Common myeloid progenitor, CD34-positive (primary cell): ENCODE data around the gene ARL4A. TPM values are rescaled to one million over a fixed set of nuclear protein-coding genes. Genes with fewer than 3 reads are reported as not detected.

Experiments used
- CTCF ChIA-PET: fragments of 350-600 bp; sonication (Branson Sonifier 250); formaldehyde crosslinking; loops from one replicate; lab custom pipeline; 2021; ENCODE audit warnings: antibody characterized with exemption; lab: Charles Lee
- POLR2A ChIA-PET: fragments of 350-600 bp; sonication (Branson Sonifier 250); formaldehyde crosslinking; loops from one replicate; lab custom pipeline; 2021; ENCODE audit warnings: antibody characterized with exemption; lab: Charles Lee
- DNase-seq, 3 donors: peaks; one replicate each; pipeline versions ENCODE4 v3.0.0 to v3.0.0-alpha.2; 2013
- H3K27ac ChIP-seq, 2 experiments: 1 replicate in 1 of 2; 2 replicates in 1 of 2; pipeline ENCODE4 v1.7.0; 2013; ENCODE audit warnings: inconsistent platforms in 2 of 2, low read length in 2 of 2, mild to moderate bottlenecking in 2 of 2, low read depth in 1 of 2, moderate library complexity in 1 of 2; ENCODE audit not compliant: severe bottlenecking in 2 of 2, insufficient read depth in 1 of 2, poor library complexity in 1 of 2
- H3K27me3 ChIP-seq, 5 experiments: replicated peaks in 2 of 5; 1 replicate in 3 of 5; 2 replicates in 2 of 5; pipeline versions ENCODE4 v1.6.1 to v1.7.0; 2013; ENCODE audit warnings: low read length in 4 of 5, mild to moderate bottlenecking in 2 of 5, moderate library complexity in 2 of 5, inconsistent platforms in 1 of 5; ENCODE audit not compliant: insufficient read depth in 5 of 5, control insufficient read depth in 4 of 5
- H3K36me3 ChIP-seq, 4 experiments: 1 replicate in 2 of 4; 2 replicates in 2 of 4; pipeline versions ENCODE4 v1.6.1 to v1.7.0; 2013; ENCODE audit warnings: low read length in 3 of 4, control low read depth in 1 of 4, mild to moderate bottlenecking in 1 of 4; ENCODE audit not compliant: control insufficient read depth in 4 of 4, insufficient read depth in 4 of 4
- H3K4me1 ChIP-seq, 4 experiments: 1 replicate in 3 of 4; 2 replicates in 1 of 4; pipeline versions ENCODE4 v1.6.1 to v1.7.1; 2013; ENCODE audit warnings: low read length in 3 of 4, mild to moderate bottlenecking in 3 of 4, control low read depth in 1 of 4, inconsistent platforms in 1 of 4, moderate library complexity in 1 of 4; ENCODE audit not compliant: control insufficient read depth in 4 of 4, insufficient read depth in 4 of 4; ENCODE audit errors: control extremely low read depth in 1 of 4
- H3K4me3 ChIP-seq, 7 experiments: 1 replicate in 4 of 7; 2 replicates in 3 of 7; pipeline versions ENCODE4 v1.5.1 to v1.7.0; 2013; ENCODE audit warnings: mild to moderate bottlenecking in 7 of 7, low read length in 6 of 7, moderate library complexity in 6 of 7, inconsistent platforms in 2 of 7, low read depth in 2 of 7, control low read depth in 1 of 7; ENCODE audit not compliant: insufficient read depth in 4 of 7, control insufficient read depth in 1 of 7; ENCODE audit errors: extremely low read depth in 1 of 7
- H3K9me3 ChIP-seq, 5 experiments: 1 replicate in 4 of 5; 2 replicates in 1 of 5; pipeline versions ENCODE4 v1.6.1 to v1.7.1; 2013; ENCODE audit warnings: low read length in 4 of 5, mild to moderate bottlenecking in 2 of 5, inconsistent platforms in 1 of 5, low read depth in 1 of 5, moderate library complexity in 1 of 5; ENCODE audit not compliant: control insufficient read depth in 4 of 5, insufficient read depth in 2 of 5; ENCODE audit errors: control extremely low read depth in 1 of 5
- WGBS: methylation state at CpG from one replicate; pipeline ENCODE4 v1.1.5; 2013; ENCODE audit not compliant: insufficient coverage; 5-methylcytosine and 5-hydroxymethylcytosine counted together
- polyA plus RNA-seq: library from polyadenylated mRNA; unstranded; fragments of 120-200 nt; gene quantifications from one replicate; pipeline ENCODE4 v1.2.1, GENCODE V29; 2013

The ARL4A gene, protein sequence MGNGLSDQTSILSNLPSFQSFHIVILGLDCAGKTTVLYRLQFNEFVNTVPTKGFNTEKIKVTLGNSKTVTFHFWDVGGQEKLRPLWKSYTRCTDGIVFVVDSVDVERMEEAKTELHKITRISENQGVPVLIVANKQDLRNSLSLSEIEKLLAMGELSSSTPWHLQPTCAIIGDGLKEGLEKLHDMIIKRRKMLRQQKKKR
- 58.0 TPM for polyA plus RNA-seq

DNA sequence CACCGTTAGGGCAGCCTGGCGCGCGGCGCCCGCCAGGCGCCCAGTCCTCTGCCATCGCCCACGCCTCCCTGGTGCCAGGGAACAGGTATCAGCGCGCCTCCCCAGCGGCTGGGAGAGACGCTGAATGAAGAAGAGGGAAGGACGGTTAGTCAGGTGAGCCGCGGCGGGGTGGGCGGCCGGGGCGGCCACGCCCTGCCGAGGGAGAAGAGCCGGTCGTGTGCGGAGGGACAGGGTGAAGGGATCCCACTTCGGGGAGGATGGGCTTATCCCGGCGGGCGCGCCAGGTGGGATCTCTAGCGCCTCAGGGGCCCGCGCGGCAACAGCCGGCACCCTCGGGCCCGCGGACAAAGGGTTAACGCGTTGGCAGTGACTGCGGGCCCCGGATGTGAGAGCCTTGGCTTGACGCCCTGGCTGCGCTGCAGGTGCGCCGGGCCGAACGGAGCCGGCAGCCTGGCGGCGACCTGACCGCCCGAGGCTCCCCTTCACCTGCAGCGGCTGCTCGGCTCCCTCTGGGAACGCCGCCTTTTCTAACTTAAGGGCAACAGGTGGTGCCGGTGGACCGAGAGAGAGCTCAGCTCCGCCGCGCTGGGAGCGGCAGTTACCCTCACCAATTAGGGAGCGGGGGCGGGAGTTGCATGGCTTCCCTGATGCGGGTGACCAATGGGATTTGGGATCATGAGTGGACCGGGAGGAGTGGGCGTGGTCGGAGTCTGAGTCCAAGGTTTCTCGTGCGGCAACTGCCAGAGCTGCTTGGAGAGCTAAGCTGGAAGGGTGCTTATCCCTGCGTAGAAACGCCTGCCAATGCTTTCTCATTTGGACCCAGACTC lies at the start of gene ARL4A:
Gene ARL4A (plus strand): TSS at position 743 of the 827 bp plus-strand sequence. CDS start 622 bp downstream, outside the sequence.
- Histone ChIP-seq H3K4me1 (peaks cover 3 to 31% (median 10%) of the 10 kb centered on the region in 4 experiments), H3K9me3 (no peaks in the 10 kb centered on the region), H3K27me3 (no peaks in the 10 kb centered on the region), H3K36me3 (no peaks in the 10 kb centered on the region), H3K4me3 (peak within 1 kb of the TSS; percentile 72 to 98 (median 90)), H3K27ac (peak within 1 kb of the TSS; percentile 86 to 96)
- WGBS: under 1% methylated on average over 65 of the region's 73 CpGs
- DNase-seq: peak; percentile 97 to 98 (median 97)
- ChIA-PET CTCF (interaction anchor here (0.8 to 8.4 kb wide), 21 partner anchors 8 to 581 kb away, joined by 3 to 65 read pairs (median 3); no protein-coding TSS in a partner anchor), POLR2A (interaction anchor here (0.6 to 1.0 kb wide), 4 partner anchors 23 to 464 kb away, joined by 3 to 4 read pairs (median 3); no protein-coding TSS in a partner anchor)

- 36% methylated on average over 2 of the region's 4 CpGs for WGBS
- Histone ChIP-seq H3K27ac (peak overlapping the region in 1 of 2 experiments; percentile 60), H3K27me3 (no peaks in the 10 kb centered on the region), H3K9me3 (no peaks in the 10 kb centered on the region), H3K4me3 (peak overlapping the region in 4 of 7 experiments; percentile 2 to 72 (median 58)), H3K36me3 (no peaks in the 10 kb centered on the region), H3K4me1 (peaks cover 7 to 22% (median 10%) of the 10 kb centered on the region in 4 experiments)
- ChIA-PET POLR2A (no interaction called here), CTCF (interaction anchor here (0.7 to 1.9 kb wide), 12 partner anchors 9 to 636 kb away, joined by 3 to 16 read pairs (median 4); no protein-coding TSS in a partner anchor)
- DNase-seq: peak; percentile 55 to 84 (median 78)
Observed at GRCh38 chr7:12637819-12638592, 49.4 kb upstream of the ARL4A start.

DNA sequence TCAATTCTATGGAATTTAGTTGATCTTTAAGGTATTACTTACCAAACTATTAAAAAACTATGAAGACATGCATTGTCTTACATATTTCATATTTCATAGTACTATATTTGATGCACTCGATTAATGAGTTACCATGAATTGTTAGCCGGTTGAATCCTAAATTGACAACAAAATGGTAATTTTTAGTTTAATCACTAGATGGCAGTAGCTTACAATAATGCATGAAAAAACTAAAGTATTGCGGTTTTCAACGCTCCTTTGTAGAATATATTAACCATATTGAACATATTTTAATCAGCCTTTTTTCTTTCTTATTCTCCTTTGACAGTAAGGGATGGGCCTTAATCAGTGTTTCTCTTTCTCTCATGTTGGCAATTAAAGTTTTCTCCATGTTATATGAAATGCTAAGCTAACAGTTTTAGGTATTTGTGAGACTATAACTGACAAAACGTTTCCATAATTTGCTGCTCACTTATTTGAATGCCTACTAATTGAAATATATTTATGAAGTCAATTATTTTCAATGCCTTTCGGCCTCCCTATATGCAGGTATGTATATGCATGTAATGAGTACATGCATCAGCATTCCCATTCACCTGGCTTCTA lies 48.5 kb upstream of the ARL4A start:
- CTCF ChIA-PET: interaction anchor here (0.7 to 1.9 kb wide), 10 partner anchors 9 to 635 kb away, joined by 3 to 16 read pairs (median 5); no protein-coding TSS in a partner anchor
- POLR2A ChIA-PET: no interaction called here
- no CpG with 5 or more reads among the region's 6 CpGs for WGBS

GRCh38 chr7:12640299-12641096 lies 46.9 kb upstream of the ARL4A start:
- Histone ChIP-seq H3K27me3 (no peaks in the 10 kb centered on the region), H3K9me3 (no peaks in the 10 kb centered on the region), H3K4me3 (no peak overlapping the region), H3K36me3 (no peaks in the 10 kb centered on the region), H3K27ac (no peak overlapping the region), H3K4me1 (peaks cover 7 to 24% (median 9%) of the 10 kb centered on the region in 4 experiments)
- POLR2A ChIA-PET: no interaction called here
- CTCF ChIA-PET: interaction anchor here (0.6 to 1.5 kb wide), 3 partner anchors 46 to 622 kb away, joined by 3 to 4 read pairs (median 4); no protein-coding TSS in a partner anchor
- 98% methylated on average over 6 of the region's 7 CpGs for WGBS
- DNase-seq: no peak

More for the DNA sequence above, 48.5 kb upstream of the ARL4A start:
- Histone ChIP-seq H3K27ac (no peak overlapping the region), H3K9me3 (no peaks in the 10 kb centered on the region), H3K36me3 (no peaks in the 10 kb centered on the region), H3K4me1 (peaks cover 7 to 25% (median 9%) of the 10 kb centered on the region in 4 experiments), H3K27me3 (no peaks in the 10 kb centered on the region), H3K4me3 (peak overlapping the region in 2 of 7 experiments; percentile 71 to 72)
- DNase-seq: peak; percentile 54 to 75 (median 72)

- 97% methylated on average over 2 of the region's 3 CpGs for WGBS
- POLR2A ChIA-PET: no interaction called here
Observed at GRCh38 chr7:12641196-12641595, 46.2 kb upstream of the ARL4A start.

DNA sequence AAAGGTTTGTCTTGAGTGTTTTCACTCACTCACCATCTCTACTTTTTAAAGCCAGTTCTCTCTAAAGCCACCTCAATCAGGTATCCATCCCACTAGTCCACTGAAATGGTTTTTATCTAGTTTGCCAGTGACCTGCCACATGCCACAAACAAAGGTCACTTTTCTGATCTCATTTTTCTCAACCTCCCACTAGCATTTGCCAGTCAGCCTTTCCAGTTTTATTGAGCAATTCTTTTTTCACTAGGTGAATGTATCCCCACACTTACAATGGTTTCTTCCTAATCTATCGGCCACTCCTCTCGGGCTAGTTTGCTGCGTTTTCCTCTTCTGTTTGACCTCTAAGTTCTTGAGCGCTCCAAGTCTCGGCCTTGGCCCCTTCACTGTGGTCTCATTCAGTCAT lies 44.9 kb upstream of the ARL4A start:
- CTCF ChIA-PET: no interaction called here

More at GRCh38 chr7:12641196-12641595, 46.2 kb upstream of the ARL4A start:
- peaks cover 4 to 21% (median 9%) of the 10 kb centered on the region in 4 experiments for H3K4me1 ChIP-seq
- no peaks in the 10 kb centered on the region for H3K27me3 ChIP-seq
- H3K27ac ChIP-seq: no peak overlapping the region
- CTCF ChIA-PET: interaction anchor here (0.8 to 1.5 kb wide), 3 partner anchors 45 to 622 kb away, joined by 3 to 4 read pairs (median 4); no protein-coding TSS in a partner anchor
- no peaks in the 10 kb centered on the region for H3K36me3 ChIP-seq
- no peaks in the 10 kb centered on the region for H3K9me3 ChIP-seq
- no peak for DNase-seq
- no peak overlapping the region for H3K4me3 ChIP-seq

More for the DNA sequence above, 44.9 kb upstream of the ARL4A start:
- no peak for DNase-seq
- H3K27ac ChIP-seq: no peak overlapping the region
- H3K27me3 ChIP-seq: no peaks in the 10 kb centered on the region
- peaks cover 3 to 20% (median 9%) of the 10 kb centered on the region in 4 experiments for H3K4me1 ChIP-seq
- no peaks in the 10 kb centered on the region for H3K9me3 ChIP-seq
- POLR2A ChIA-PET: no interaction called here
- H3K4me3 ChIP-seq: no peak overlapping the region
- H3K36me3 ChIP-seq: no peaks in the 10 kb centered on the region
- WGBS: no CpG with 5 or more reads among the region's 5 CpGs
